CD4-positive, alpha-beta T cell treated with Interleukin-10 for 1 hour (primary cell): Measurements from ENCODE around the gene CSMD2.

Source experiments
- DNase-seq: peaks from one replicate; pipeline ENCODE4 v3.0.0-alpha.2; 2020

CSMD2 gene

DNA sequence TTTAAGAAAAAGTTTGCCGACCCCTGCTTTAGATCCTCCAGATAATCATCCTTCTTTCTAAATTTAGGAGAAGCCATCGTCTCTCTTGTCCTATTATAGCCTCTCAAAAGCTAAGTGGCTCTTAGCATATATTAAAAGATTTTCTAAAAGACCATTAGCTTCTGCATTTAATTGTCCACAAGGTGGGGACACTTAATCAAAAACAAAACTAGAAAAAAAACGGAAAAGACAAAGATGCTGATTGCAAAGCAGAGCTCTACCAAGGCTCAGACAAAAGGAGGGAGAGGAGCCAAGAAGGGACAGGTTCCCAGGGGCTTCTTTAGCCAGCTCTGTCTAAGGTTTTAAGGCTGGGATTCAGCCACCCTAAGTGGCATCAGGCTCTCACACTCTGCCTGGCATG lies 429.4 kb downstream of the CSMD2 start:
- no peak for DNase-seq

DNA sequence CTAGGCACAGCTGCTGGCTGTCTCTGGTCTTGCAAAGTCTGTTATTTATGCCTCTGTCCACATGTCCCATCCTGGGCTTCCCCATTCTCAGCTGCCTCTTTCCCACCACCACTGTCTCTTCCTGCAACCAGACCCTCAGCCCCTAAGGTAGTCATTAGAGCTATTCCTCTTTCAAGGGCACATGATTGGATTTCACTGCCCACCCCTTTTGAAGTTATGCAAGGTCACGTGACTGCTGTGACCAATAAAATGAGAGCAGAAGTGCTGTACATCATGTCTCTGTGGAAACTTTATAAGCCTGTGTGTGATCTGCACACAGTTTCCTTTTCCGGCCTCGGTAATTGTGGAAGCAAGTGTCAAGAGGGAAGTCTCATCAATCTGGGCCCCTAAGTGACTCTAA lies 437.7 kb downstream of the CSMD2 start:
- DNase-seq: no peak

DNA sequence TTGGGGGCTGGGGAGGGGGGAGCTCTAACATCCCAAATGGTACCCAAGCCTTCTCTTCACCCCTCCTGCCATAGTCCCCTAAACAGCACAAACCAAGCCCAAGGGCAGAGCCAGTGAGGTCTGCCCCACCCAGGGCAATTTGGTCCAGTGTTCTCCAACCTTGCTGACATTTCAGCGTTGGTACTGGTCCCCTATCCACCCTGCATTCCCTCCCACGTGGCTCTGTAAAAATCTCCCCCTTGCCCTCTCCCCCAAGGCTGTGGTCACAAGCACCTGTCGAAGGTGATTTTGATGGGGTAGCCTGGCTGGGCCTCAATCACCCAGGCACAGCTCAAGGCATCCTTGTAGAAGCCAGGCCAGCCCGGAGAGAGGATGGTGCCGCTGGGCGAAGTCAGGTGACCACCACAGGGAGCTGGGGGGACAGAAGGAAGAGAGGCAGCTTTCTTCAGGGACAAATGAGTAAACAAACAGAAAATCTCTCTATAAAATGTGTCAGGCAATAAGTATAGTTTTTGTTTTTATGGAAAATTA lies 438.7 kb downstream of the CSMD2 start:
- DNase-seq: no peak

DNA sequence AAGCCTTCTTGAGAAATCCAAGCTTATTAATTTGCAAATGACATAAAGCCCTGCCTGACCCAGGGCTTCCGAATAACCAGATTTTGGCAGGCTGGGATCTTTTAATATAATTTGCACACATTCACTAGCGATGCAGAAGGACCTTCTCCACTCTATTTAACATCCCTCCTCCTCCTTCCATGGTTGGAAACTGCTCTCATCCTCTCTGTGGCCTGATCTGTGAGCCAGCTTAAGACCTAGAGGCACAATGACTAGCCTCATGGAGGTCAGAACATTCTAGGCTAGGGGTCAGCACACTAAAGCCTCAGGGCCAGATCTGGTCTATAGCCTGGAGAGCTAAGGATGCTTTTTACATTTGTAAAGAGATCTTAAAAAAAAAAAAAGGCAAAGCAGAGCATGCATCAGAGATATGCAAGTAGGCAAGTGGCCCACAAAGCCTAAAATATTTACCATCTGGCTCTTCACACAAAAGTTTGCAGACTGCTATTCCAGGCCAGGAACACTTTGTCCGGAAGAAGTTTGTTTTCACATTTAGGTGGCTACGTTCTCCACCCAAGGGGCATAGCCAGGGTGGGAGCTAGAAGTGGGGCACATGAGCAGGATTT lies 439.4 kb downstream of the CSMD2 start:
- no peak for DNase-seq

DNA sequence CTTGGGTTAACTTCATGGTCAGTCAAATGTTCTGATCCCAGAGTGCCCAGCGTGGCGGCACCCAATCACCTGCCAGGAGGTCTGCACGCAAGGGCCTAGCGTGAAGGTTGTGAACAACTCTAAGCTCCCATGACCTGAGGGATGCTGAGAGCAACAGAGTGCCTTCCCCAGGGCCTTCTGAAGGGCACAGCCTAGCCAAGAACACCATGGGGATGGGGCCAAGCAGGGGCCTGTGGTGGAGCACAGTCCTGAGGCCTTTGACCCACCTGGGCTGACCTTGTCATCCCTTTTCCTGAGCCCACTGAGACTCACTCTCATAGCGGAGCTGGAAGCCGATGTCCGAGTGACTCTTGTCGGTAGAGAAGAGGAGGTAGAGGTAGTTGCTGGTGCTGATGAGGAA lies 440.0 kb downstream of the CSMD2 start:
- no peak for DNase-seq

DNA sequence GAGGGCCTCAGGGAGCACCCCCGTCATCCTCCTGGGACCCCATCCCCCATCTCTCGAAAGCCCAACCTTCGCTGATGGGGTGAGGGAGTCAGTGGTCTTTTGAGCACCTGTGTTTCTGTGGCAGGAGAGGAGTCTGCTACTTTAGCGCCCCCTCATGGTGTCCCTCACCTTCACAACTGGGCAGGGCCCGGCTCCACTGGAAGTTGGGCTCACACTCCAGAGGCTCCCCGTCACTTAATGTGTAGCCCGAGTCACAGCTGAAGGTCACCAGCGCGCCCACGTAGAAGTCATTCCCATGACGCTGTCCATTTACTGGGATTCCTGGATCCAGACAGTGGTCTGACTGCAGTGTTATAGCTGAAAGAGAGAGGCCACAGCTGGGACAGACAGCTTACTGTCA lies 440.7 kb downstream of the CSMD2 start:
- DNase-seq: no peak

DNA sequence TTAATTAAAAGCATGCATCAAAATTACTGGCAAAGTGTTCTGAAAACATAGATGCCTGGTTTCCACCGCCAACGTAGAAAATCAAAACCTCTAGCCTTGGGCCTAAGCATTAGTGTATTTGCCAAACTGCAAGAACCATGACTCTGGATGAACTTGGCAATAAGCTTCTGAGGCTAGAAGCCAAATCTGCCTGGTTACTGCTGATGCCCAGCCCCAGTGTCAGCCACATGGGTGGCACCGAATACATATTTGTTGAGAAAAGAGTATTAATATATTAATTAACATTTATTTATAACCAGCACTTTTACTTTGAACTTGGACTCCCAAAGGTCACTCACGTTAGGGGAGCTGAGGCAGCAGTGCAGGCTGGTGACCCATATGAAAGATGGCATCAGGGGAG lies 441.8 kb downstream of the CSMD2 start:
- DNase-seq: no peak

DNA sequence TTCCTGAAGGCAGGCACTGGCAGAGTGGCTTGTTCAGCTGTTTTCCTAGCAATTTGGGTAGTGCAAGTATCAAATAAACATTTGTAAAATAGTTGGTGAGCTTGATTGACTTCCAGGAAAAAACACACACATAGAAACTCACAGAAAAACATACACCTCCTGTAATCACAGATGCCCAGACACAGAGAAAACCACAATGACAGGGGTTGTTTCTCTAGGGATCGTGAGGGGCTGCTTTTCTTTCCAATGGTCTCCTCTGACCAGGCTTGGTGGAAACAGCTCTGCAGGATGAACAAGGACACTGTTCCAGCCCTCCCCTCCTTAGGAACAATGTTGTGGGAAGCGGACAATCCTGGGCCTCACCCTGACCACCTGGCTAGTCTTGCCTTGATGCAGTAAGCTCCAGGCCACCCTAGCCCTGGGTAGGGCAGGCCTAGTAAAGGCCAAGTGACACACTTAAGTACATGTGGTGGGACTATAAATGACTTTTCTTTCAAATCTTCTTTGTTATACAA lies 443.7 kb downstream of the CSMD2 start:
- DNase-seq: no peak

DNA sequence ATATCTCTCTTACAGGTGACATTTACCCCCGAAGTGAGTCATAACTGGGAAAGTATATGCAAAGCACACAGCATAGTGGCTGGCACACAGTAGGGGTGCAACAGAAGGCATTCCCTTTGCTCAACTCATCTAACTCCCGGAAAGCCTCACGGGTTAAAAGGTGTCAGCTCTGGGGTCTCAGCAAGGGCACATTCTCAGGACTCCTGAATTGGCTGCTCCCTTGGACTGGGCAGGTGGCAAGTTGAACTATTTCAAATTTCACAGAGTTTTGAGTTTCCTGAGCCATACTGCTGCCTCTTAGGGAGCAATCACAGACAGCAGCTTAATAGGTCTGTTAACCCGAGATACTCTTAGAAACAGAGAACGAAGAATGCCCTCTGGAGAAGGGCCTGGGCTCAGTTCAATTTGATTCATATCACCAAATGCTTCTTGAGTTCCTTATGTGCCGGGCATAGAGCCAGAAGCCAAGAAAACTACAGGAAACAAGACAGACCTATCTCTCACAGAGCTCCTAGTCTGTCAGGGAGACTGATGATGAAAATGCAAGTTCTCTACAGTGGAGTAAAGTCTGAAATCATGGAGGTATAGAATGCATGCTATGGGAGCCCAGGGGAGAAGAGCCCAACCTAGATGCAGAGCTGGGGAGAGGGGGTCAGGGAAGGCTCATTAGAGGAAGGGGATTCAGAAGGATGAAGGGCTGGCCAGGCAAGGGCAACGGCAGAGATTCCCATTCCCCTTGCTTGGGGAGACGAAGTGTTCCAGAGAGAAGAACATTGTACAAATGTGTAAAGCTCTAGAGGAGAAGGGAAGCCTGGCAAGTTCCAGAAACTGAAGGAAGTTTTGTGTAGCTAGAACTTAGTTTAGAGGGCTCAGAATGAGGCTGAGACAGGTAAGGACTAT lies 445.0 kb downstream of the CSMD2 start:
- no peak for DNase-seq

DNA sequence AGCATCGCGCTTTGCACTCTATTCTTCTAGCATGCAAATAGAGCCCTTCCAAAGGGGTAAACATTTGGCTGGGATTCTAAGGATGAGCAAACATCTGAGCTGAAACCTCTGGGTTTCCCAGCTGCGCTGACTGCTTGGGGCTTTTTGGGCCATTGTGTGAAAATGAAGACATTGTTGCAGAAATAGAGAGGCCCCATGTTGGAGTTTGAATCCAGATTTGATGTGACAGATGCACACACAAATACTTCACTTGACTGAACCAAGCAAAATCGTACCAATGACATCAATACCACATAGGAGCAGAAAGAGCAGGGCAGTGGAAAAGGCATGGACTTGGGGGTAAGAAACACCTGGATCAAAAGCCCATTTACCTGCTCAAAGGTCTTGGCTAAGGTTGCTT lies 445.7 kb downstream of the CSMD2 start:
- no peak for DNase-seq

DNA sequence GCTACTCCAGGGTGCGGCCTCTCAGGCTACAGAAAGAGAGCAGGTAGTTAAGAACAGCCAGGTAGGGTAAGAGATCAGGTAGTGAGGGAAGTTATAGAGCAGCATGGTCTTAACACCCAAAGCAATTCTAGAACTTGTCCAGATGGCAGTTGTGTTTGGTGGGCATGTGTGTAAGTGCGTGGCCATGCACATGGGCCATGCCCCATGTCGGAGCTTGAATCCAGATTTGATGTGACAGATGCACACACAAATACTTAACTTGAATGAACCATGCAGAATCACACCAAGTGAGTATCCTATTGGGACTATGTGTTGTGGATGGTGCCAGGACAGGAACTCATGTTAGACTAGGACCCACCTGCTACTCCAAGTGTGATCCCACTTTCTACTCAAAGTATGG lies 446.8 kb downstream of the CSMD2 start:
- DNase-seq: no peak

DNA sequence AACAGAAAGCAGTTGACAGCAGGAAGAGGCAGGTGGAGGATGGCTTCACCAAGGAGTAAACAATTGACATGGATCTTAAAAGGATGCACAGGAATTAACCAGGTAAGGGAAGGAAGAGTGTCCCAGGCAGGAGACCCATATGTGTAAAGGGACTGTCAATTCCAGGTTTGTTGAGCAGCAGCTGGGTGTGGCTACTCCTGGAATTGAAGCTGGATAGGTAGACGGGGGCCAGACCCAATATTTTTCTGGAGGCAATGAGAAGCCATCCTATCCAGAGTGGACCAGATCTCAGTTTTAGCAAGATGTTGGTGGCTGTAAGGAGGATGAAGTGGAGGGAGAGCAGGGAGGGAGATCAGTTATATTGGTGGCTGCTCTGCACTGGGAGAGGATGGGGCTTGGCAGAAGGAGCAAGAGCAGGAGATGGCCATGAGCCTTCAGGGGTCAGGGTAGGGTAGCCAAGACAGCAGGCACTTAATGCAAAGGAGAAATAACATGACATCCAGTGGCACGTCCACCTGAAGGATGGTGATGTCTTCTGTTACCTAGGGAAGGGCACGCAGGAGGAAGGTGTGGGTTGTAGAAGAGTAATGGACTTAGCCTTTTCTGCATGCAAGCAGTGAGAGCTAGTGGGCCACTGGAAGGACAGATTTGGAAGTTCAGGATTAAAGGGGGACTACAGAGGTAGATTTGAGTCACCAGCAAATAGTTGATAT lies 447.9 kb downstream of the CSMD2 start:
- DNase-seq: no peak

DNA sequence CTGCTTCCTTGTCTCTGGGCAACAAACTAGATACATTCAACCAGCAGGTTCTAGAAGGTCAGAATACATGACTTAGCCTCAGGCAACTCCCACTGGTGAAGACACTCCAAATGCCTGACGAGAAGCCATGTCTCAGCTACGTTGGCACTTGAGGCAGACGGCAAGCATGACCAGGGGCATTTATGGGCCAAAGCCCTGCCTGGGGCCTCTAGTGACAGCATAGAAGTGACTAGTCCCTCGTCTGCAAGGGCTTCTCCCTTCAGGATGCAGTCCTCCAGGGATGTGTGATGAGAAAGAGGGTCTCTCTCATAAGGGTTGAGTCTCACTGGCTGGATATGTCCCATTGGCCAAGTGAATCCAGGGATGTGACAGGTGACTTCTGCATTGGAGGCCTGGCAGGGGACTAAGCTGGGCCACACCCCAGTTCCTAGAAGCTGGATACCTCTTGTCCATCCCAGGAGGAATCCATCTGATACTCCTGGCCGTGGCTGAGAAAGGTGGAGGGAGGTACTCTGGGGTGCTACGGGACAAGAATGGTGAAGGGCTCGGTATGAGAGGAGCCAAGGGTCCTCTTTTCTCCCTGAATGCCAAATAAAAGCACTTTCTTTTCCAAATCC lies 449.7 kb downstream of the CSMD2 start:
- DNase-seq: no peak

DNA sequence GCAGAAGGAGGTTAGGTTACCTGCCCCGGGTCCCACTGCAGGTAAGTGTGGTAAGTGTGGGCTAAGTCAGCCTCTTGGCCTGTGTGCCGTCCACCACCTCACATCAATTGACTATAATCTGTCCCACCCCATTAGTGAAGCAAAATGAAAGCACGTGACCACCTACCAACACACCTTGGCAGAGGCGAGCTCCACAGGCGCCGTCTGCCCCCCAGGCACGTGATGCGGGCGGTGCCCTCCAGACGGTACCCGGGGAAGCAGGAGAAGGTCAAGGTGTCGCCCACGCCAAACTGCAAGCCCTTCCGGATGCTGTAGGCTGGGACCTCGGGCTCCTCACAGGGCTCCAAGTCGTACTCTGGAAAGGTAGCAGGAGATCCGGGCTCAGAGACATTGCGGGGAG lies 450.6 kb downstream of the CSMD2 start:
- no peak for DNase-seq

DNA sequence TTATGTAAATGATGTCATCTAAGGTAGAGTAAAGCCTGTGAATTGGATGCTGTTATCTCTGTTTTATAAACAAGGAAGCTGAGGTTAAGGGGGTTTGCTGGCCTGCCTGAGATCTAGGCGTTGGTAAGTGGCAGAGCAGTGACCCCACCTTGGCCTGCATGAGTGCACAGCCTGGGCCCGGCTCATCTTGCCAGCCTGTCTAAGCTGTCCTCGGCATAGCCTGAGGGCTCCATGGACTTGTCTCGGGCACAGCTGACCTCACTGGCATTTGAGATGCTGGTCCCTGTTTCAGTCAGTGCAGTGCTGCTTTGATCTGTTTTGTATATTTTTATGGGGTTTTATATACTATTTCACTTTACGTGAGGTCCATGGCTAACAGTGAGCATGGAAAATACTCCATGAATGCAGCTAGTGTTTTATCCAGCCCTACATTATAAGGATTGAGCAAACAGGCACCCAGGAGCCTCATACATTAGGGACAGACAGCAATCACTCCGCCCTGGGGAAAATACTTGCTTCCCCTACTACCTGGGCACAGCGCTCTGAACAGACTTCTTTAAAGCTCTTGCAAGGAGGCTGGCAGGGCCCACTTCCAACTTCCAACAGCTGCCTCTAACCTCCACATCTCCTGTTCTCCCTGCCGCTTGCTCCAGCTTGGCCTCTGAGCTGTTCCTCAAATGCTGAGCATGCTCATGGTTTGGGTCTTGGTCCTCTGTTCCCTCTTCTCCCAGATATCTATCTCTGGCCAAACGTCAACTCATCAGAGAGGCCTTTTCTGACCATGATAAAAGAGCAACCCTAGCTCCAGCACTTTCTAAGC lies 451.8 kb downstream of the CSMD2 start:
- no peak for DNase-seq

DNA sequence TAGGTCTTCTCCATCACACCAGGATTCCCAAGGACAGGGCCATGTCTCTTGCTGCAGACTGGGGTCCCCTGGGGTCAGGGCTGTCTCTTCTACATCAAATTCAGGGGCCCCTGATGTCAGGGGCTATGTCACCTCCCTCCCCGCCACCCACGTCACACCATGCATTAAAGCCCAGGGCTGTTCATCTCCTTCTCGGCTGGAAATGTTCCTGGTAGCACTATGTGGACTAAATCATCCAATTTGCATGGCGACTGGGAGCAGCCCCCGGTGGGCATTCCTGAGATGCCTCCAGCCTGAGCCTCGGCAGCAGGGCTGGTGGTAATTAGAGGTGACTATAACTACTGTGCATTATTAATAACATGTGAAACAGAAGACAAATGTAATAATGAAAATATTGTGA lies 452.8 kb downstream of the CSMD2 start:
- no peak for DNase-seq

DNA sequence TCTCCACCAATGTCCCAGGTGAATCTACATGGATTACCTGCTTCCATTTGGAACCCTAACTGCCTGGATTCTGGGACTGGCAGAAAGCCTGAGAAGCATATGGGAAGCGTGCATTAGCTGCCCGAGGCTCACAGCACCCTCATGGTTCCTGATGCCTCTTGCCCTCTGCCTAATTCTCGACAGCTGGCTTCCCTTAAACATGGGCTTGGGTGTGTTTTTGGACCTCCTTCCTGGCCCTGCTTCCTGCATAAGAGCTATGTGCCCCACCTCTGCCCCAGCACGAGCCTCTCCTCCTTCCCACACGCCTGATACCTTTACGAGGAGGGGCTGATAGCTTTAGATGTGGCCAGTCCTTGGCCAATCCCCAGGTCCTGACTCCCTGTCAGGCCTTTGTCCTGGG lies 453.5 kb downstream of the CSMD2 start:
- no peak for DNase-seq

DNA sequence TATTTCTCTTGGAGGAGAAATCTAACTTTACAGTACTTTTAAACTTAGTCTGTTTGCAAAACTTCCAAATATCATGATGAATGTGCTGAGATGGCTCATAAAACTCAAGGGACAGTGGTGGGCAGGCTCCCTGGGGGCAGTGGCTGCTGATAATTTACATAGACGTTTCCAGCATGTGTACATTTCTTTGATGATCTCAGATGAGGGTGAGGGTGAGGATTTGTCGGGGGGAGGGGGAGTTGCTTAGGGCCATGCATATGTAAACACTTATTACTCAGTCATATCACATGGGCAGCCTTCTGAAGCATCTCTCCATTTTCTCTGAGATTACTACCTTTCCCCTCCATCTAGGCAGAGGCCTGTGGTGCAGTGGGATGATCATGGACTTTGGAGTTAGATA lies 454.1 kb downstream of the CSMD2 start:
- no peak for DNase-seq

DNA sequence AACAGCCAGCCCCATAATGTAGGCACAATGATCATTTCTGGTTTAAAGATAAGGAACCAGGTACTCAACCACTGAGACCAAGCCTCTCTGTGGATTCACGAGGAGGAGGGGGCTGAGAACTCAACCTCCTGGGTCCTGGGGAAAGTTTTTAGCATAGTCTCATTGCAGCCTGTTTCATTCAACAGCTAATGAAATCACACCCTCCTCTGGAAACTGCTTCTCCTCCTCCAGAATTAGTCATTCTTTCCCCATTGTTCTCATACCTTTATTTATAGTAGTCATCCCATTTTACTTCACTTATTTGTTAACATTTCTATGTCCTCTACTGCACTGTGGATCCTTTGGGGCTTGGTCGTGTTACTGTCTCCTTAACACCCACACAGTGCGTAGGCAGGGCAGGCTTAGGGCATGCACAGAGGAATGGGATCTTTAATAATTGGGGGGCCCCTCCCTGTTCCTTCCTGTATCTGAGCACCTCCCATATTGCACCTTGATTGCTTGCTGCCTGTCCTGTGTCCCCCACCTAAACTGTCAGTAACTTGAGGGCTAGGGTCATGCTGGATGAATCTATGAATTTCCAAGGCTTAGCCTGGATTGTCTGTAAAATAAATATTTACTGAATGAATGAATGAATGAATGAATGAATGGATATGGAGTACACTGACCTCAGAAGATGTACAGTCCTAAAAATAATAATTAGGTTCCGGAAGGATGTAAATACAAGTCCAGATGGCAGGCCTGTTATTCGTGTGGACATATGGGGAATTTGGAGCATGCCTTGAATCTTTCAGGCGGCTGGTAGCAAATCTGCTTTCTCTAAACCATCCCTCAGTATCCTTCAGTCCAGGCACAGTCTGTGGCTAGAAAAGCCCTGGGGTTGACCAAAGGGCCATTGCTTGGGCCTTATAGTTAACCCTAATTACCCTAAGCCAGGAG lies 455.0 kb downstream of the CSMD2 start:
- no peak for DNase-seq

DNA sequence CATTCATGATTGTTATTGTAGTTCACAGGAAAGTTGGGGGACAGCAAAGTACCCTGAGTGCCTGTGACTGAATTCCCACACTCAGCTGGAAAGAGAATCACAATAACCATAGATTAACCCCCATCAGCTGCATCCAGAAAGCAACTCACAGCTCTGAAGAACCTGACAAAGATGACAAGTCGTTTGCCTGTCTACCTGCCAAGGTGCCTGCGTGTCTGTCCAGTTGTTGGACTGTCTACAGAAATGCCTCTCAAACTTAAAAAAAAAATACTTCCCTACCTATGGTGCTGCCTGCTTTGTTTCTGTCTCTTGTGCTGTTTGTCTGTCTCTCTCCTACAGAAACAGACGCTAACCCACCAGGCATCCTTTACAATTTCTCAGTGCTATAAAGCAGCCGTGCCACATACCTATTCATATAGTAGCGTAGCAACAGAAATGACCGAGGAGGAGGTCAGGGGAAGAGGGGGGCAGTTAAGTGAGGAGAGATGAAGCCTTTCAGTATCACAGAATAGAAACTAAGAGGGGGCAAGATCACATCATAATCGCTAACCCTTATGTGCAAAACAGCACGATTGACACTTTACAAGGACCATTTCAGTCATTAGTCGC lies 455.8 kb downstream of the CSMD2 start:
- no peak for DNase-seq
